CD14-positive monocyte (primary cell): ENCODE measurements around the gene SMAD6. TPM values are rescaled to one million over a fixed set of nuclear protein-coding genes. Genes with fewer than 3 reads are reported as not detected.

Experiments used
- DNase-seq, 3 donors: peaks; one replicate each; pipeline ENCODE4 v3.0.0-alpha.2; 2011 to 2022
- H2AFZ ChIP-seq: 2 replicates; pipeline ENCODE4 v1.6.0; 2012; ENCODE audit warnings: mild to moderate bottlenecking, low read depth, low read length, inconsistent platforms; ENCODE audit not compliant: insufficient read depth, poor library complexity, severe bottlenecking
- H3K27ac ChIP-seq, 2 donors: 1 replicate in 1 of 2; 2 replicates in 1 of 2; pipeline ENCODE4 v1.5.1; 2012 to 2013; ENCODE audit warnings: low read length in 2 of 2, control low read depth in 1 of 2, inconsistent platforms in 1 of 2, low read depth in 1 of 2, mild to moderate bottlenecking in 1 of 2
- H3K27me3 ChIP-seq, 2 donors: one replicate each; pipeline versions ENCODE4 v1.6.0 to v1.6.1; 2011 to 2013; ENCODE audit warnings: low read length in 2 of 2; ENCODE audit not compliant: control insufficient read depth in 2 of 2, insufficient read depth in 2 of 2
- H3K36me3 ChIP-seq, 2 donors: replicated peaks in 1 of 2; 1 replicate in 1 of 2; 2 replicates in 1 of 2; pipeline versions ENCODE4 v1.5.1 to v1.6.1; 2012 to 2013; ENCODE audit warnings: low read length in 2 of 2, control low read depth in 1 of 2, inconsistent platforms in 1 of 2, mild to moderate bottlenecking in 1 of 2; ENCODE audit not compliant: insufficient read depth in 2 of 2, control insufficient read depth in 1 of 2
- H3K4me1 ChIP-seq, 2 donors: 1 replicate in 1 of 2; 2 replicates in 1 of 2; pipeline versions ENCODE4 v1.5.1 to v1.6.1; 2012 to 2013; ENCODE audit warnings: low read length in 2 of 2, control low read depth in 1 of 2, inconsistent platforms in 1 of 2, mild to moderate bottlenecking in 1 of 2, moderate library complexity in 1 of 2; ENCODE audit not compliant: insufficient read depth in 2 of 2, control insufficient read depth in 1 of 2
- H3K4me2 ChIP-seq: replicated peaks from 2 replicates; pipeline ENCODE3; 2012; ENCODE audit warnings: low read length, moderate library complexity, mild to moderate bottlenecking; ENCODE audit not compliant: poor library complexity, severe bottlenecking; ENCODE audit errors: extremely low read depth
- H3K4me3 ChIP-seq, 3 experiments: fragments of 200-600 bp in 1 of 3; sonication (generic) in 1 of 3; replicated peaks in 1 of 3; 1 replicate in 2 of 3; 2 replicates in 1 of 3; pipeline ENCODE4 v1.5.1; 2011 to 2013; ENCODE audit warnings: low read length in 3 of 3, mild to moderate bottlenecking in 3 of 3, control low read depth in 2 of 3, low read depth in 2 of 3, inconsistent platforms in 1 of 3, moderate library complexity in 1 of 3
- H3K79me2 ChIP-seq: 2 replicates; pipeline ENCODE4 v1.6.0; 2012; ENCODE audit warnings: mild to moderate bottlenecking, control low read depth, inconsistent platforms, low read length, moderate library complexity; ENCODE audit not compliant: insufficient read depth
- H3K9ac ChIP-seq: 2 replicates; pipeline ENCODE4 v1.6.0; 2017; ENCODE audit warnings: low read length, mild to moderate bottlenecking; ENCODE audit not compliant: insufficient read depth, poor library complexity, severe bottlenecking
- H3K9me3 ChIP-seq, 2 donors: replicated peaks in 1 of 2; 1 replicate in 1 of 2; 2 replicates in 1 of 2; pipeline versions ENCODE4 v1.5.1 to v1.6.1; 2012 to 2013; ENCODE audit warnings: low read length in 2 of 2, control low read depth in 1 of 2; ENCODE audit not compliant: control insufficient read depth in 1 of 2, insufficient read depth in 1 of 2
- H4K20me1 ChIP-seq: 2 replicates; pipeline ENCODE4 v1.6.0; 2012; ENCODE audit warnings: mild to moderate bottlenecking, low read length, control low read depth, moderate library complexity; ENCODE audit not compliant: insufficient read depth
- H3K27ac Mint-ChIP-seq, 7 donors: one replicate each; pipeline ENCODE4 v1.8.0; 2020; ENCODE audit warnings: mild to moderate bottlenecking in 7 of 7, mixed read lengths in 7 of 7, moderate library complexity in 6 of 7, inconsistent platforms in 2 of 7
- H3K27me3 Mint-ChIP-seq, 3 donors: one replicate each; pipeline ENCODE4 v1.8.0; 2021 to 2022; ENCODE audit warnings: low read depth in 3 of 3, mild to moderate bottlenecking in 3 of 3, mixed read lengths in 3 of 3, moderate library complexity in 3 of 3, inconsistent platforms in 1 of 3
- H3K36me3 Mint-ChIP-seq, 2 donors: one replicate each; pipeline ENCODE4 v1.8.0; 2020; ENCODE audit warnings: mixed read lengths in 2 of 2, inconsistent platforms in 1 of 2, mild to moderate bottlenecking in 1 of 2
- H3K4me1 Mint-ChIP-seq: one replicate; pipeline ENCODE4 v1.8.0; 2020; ENCODE audit warnings: mild to moderate bottlenecking, mixed read lengths
- H3K4me3 Mint-ChIP-seq, 2 donors: one replicate each; pipeline ENCODE4 v1.8.0; 2020; ENCODE audit warnings: mild to moderate bottlenecking in 2 of 2, mixed read lengths in 2 of 2, moderate library complexity in 1 of 2
- H3K9me3 Mint-ChIP-seq, 7 donors: one replicate each; pipeline ENCODE4 v1.8.0; 2020 to 2022; ENCODE audit warnings: mixed read lengths in 7 of 7, mild to moderate bottlenecking in 6 of 7, moderate library complexity in 6 of 7, inconsistent platforms in 2 of 7
- WGBS: methylation state at CpG from one replicate; pipeline ENCODE4 v1.1.5; 2013; ENCODE audit warnings: missing lambda C conversion rate; ENCODE audit not compliant: insufficient coverage; 5-methylcytosine and 5-hydroxymethylcytosine counted together
- intact Hi-C, 2 donors: fragments of 100-400 bp; cut with micrococcal nuclease; formaldehyde crosslinking; loops; one replicate each; pipeline versions ENCODE4 v1.15.0 to v1.15.1; 2023
- polyA plus RNA-seq, 3 donors: library from polyadenylated mRNA; depleted of rRNA in 1 of 3; unstranded in 2 of 3; stranded (reverse) in 1 of 3; fragments of 300-500 nt in 2 of 3; fragments of >200 nt in 1 of 3; fragmentation: Illumina TruSeq in 2 of 3; gene quantifications; 1 replicate in 2 of 3; 2 replicates in 1 of 3; pipeline ENCODE4 v1.2.3, GENCODE V29; 2012 to 2021
- TF ChIP-seq, protein P1 (sequence below): fragments of 200-600 bp; IDR thresholded peaks from one replicate; pipeline ENCODE4 v1.8.0; 2022; ENCODE audit warnings: antibody characterized with exemption, mild to moderate bottlenecking

SMAD6 gene
- polyA plus RNA-seq, 3 donors: 0.31 TPM; not detected in 2

DNA sequence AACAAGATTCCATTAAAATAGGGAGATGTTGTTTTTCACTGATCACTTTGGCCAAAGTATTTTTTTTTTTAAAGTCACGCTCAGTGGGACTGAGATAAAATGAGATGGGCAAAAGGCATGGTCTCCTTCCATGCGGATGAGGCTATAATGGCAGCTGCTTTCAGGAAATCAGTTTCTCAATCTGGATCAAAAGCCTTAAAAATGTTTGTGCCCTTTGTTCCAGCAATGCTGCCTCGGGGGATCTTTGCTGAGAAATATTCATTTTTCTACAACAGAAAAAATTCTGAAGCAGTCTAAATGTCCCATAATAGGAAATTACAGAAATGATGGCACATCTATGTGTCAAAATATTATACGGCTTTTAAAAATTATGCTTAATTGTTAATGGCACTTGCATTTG lies 97.2 kb downstream of the SMAD6 start:
- no CpG with 5 or more reads among the region's 4 CpGs for WGBS
- H3K36me3 ChIP-seq: no peaks in the 10 kb centered on the region
- no peak overlapping the region for H3K27ac ChIP-seq
- H3K4me1 ChIP-seq: peaks cover 11 to 15% of the 10 kb centered on the region in 2 donors
- no peaks in the 10 kb centered on the region for H4K20me1 ChIP-seq
- H2AFZ ChIP-seq: no peak overlapping the region
- H3K4me2 ChIP-seq: no peak overlapping the region
- no peak overlapping the region for H3K9ac ChIP-seq
- no peak overlapping the region for H3K4me3 ChIP-seq
- H3K36me3 Mint-ChIP-seq: no peaks in the 10 kb centered on the region
- TF ChIP-seq, protein P1, sequence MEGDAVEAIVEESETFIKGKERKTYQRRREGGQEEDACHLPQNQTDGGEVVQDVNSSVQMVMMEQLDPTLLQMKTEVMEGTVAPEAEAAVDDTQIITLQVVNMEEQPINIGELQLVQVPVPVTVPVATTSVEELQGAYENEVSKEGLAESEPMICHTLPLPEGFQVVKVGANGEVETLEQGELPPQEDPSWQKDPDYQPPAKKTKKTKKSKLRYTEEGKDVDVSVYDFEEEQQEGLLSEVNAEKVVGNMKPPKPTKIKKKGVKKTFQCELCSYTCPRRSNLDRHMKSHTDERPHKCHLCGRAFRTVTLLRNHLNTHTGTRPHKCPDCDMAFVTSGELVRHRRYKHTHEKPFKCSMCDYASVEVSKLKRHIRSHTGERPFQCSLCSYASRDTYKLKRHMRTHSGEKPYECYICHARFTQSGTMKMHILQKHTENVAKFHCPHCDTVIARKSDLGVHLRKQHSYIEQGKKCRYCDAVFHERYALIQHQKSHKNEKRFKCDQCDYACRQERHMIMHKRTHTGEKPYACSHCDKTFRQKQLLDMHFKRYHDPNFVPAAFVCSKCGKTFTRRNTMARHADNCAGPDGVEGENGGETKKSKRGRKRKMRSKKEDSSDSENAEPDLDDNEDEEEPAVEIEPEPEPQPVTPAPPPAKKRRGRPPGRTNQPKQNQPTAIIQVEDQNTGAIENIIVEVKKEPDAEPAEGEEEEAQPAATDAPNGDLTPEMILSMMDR: no peak
- H3K4me1 Mint-ChIP-seq: peaks cover 16% of the 10 kb centered on the region
- H3K4me3 Mint-ChIP-seq: no peak overlapping the region
- intact Hi-C loops: no loop called here
- H3K9me3 Mint-ChIP-seq: peaks cover 0 to 3% (median 0%) of the 10 kb centered on the region in 7 donors
- H3K27ac Mint-ChIP-seq: no peak overlapping the region
- no peak for DNase-seq
- H3K27me3 Mint-ChIP-seq: peaks cover 3 to 6% (median 4%) of the 10 kb centered on the region in 3 donors
- no peaks in the 10 kb centered on the region for H3K79me2 ChIP-seq
- H3K9me3 ChIP-seq: no peaks in the 10 kb centered on the region
- no peaks in the 10 kb centered on the region for H3K27me3 ChIP-seq

DNA sequence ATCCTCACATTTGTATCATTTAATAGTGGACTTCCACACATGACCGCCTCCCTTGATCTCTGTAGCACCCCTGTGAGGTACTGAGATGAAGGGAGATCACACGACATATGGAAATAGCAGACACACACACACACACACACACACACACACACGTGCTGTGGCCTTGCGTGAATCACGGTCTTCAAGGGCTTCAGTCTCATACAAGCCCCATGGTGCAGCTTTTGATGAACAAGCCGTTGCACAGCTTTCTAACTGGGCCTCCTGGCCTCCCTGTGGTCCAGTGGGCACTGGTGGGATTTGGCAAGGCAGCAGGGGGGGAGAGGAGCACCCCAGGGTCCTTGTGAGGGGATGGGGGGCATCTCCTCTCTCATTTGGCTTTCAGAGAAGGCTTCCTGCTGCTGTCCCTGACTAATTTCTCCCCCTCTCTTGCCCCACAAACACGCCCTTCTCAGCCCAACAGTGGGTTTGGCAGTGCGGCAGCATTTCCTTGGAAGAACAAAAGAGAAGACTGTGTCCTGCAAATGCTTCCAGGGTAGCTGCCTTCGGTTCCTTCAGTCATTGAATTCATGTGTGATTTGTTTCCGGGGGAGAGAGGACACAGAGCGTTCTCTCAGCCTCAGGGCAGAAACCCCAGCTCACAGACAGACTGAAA lies 98.7 kb downstream of the SMAD6 start:
- Mint-ChIP-seq H3K9me3 (peaks cover 0 to 2% (median 0%) of the 10 kb centered on the region in 7 donors), H3K4me1 (peaks cover 24% of the 10 kb centered on the region), H3K27ac (no peak overlapping the region), H3K4me3 (no peak overlapping the region), H3K36me3 (no peaks in the 10 kb centered on the region), H3K27me3 (peaks cover 1 to 5% (median 5%) of the 10 kb centered on the region in 3 donors)
- no peaks in the 10 kb centered on the region for H4K20me1 ChIP-seq
- TF ChIP-seq, protein P1: no peak
- no peak overlapping the region for H3K4me2 ChIP-seq
- no peak overlapping the region for H2AFZ ChIP-seq
- no peak overlapping the region for H3K4me3 ChIP-seq
- no peaks in the 10 kb centered on the region for H3K27me3 ChIP-seq
- intact Hi-C loops: loop anchor here in 1 of 2 donors (5.0 kb wide), 1 partner anchor 52 kb away; no protein-coding TSS in a partner anchor
- peaks cover 11 to 15% of the 10 kb centered on the region in 2 donors for H3K4me1 ChIP-seq
- no peaks in the 10 kb centered on the region for H3K9me3 ChIP-seq
- no peak overlapping the region for H3K9ac ChIP-seq
- no peaks in the 10 kb centered on the region for H3K79me2 ChIP-seq
- no peaks in the 10 kb centered on the region for H3K36me3 ChIP-seq
- DNase-seq: no peak
- H3K27ac ChIP-seq: no peak overlapping the region
- 95% methylated on average over 9 of the region's 11 CpGs for WGBS
